Umbilical cord (tissue), 2 donors: ENCODE results near the gene SPATA2L. TPM values are rescaled to one million over a fixed set of nuclear protein-coding genes. Genes with fewer than 3 reads are reported as not detected.
A peak's percentile ranks its signal among the peaks of the same experiment; 100 is the strongest.
"Not testable (repeated sequence)": the region's sequence is repeated elsewhere in the genome, so short reads cannot be mapped to it uniquely, and the experiment has no call there.

Experiments
- DNase-seq: peaks from one replicate; pipeline ENCODE4 v3.0.0-alpha.2; 2015; ENCODE audit warnings: low spot score
- total RNA-seq: library from RNA; depleted of rRNA; stranded (reverse); fragments of >200 nt; gene quantifications from one replicate; pipeline ENCODE4 v1.2.3, GENCODE V29; 2014; ENCODE audit warnings: low replicate concordance; ENCODE audit not compliant: insufficient read depth

Gene SPATA2L
- total RNA-seq, 1 donor from 2014 or later = 12.5 TPM

DNA sequence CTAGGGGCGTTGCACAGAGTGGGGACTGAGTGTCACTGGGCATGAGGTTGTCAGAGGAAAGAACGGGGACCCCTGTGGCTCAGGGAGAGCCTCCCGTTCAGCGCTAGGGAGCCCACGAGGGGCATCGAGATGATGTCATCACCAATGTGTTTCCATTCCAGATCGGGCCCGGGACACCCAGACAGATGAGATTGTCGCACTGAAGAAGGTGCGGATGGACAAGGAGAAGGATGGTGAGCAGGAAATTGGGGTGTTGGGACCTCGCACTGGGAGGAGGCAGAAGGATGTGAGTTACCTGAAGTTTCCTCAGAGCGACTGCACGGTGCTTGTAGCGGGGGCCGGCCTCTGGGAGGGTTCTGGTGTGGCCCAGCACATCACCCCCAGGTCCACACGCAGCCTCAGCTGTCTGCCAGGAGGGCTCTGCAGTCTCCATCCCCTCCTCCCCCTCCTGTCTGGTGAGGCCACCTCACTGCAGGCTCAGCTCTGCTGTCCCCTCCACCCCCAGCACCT lies 11.1 kb downstream of the SPATA2L start:
- DNase-seq = no peak

- DNase-seq = not testable (repeated sequence)
Observed at GRCh38 chr16:89689621-89690020, 11.9 kb downstream of the SPATA2L start.

DNA sequence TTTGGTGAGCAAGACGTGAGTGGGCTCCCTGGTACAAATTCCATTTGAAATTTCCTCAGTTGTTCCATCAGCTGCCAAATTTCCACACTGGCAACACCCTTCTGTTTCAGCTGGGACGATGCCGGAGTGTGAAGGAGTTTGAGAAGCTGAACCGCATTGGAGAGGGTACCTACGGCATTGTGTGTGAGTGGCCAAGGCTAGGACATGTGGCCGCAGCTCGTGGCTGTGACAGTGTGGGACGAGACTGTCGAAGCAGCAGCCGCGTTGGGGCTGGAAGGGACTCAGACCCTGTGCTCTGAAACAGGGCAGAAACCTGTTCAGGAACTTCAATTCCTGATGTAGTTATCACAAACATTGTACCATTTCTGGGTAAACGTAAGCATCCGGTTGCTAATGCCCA lies 12.4 kb downstream of the SPATA2L start:
- DNase-seq = no peak

- no peak for DNase-seq
Observed at GRCh38 chr16:89688395-89688794, 13.1 kb downstream of the SPATA2L start.

DNA sequence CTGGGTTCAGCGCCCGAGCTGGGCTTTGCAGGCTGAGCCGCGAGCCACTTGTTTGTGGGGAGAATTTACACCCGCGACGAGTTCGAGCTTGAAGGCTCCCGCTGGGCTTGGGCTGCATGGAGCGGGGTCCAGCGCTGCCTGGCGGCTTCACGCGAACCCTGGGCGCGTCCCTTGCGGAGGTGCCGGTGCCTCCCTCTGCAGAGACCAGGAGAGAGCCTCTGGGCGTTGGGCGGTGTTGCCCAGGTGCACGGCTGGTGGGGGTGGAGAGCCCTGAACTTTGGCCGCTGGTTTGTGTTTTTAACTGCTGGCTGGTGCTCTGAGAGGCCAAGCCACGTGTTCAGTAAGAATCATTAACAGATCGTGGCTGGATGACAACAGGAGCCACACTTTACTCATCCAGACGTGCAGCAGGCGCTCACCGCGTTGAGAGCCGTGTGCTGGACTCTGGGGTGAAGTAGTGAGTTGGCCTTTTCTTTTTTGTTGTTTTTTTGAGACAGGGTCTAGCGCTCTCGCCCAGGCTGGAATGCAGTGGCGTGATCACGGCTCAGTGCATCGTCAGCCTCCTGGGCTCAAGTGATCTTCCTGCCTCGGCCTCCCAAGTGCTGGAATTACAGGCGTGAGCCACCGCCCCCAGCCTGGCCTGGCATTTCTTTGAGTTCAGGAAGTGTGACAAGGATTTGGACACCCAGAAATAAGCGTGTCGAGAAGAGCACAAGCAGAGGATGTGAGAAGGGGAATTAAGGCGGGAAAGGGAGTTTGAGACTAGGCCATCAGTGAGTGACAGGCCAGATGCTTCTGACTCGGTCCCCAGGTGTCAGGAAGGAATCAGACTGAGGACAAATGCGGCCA lies 14.2 kb downstream of the SPATA2L start:
- peak; percentile 21 for DNase-seq

DNA sequence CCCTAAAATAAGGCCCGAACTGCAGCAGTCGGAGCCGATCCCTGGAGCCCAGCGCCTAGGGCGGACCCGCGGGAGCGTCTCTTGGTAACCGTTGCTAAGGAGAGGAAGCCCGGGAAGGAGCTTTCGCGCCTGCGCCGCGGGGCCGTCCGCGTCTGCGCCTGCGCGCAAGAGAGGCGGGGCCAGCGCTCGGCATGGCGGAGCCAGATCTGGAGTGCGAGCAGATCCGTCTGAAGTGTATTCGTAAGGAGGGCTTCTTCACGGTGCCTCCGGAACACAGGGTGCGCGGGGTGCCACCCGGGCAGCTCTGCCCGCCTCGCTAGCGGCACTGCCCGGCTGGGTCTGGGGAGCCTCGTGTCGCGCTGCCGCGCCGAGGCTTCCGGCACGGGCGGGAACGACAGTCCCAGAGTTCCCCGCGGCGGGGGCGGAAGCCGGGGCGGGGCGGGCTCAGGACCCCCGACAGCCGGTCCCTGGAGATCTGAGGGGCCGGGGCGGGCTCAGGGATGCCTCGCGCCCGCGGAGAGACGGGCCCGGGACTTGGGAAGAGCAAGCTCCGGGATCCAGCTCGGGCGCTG lies 14.9 kb downstream of the SPATA2L start, which contains the start of gene CDK10:
TSS of gene CDK10 (plus strand) at position 170 of the 572 bp plus-strand sequence. CDS start at position 192, 22 bp downstream.
- peak; percentile 93 for DNase-seq

DNA sequence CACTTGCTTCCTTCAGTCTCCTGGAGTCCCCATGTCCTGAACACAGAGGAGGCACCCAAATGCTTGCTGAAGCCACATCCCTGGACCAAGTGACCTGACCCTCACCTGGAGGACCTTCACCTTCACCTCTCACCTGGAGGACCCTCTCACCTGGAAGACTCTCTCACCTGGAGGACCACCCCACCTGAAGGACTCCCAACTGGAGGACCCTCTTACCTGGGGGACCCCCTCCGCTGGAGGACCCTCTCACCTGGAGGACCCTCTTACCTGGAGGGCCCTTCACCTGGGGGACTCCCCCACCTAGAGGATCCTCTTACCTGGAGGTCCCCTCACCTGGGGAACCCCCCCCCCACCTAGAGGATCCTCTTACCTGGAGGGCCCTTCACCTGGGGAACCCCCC lies 15.6 kb downstream of the SPATA2L start:
- no peak for DNase-seq

GRCh38 chr16:89678258-89678657 lies 23.2 kb downstream of the SPATA2L start:
- no peak for DNase-seq

DNA sequence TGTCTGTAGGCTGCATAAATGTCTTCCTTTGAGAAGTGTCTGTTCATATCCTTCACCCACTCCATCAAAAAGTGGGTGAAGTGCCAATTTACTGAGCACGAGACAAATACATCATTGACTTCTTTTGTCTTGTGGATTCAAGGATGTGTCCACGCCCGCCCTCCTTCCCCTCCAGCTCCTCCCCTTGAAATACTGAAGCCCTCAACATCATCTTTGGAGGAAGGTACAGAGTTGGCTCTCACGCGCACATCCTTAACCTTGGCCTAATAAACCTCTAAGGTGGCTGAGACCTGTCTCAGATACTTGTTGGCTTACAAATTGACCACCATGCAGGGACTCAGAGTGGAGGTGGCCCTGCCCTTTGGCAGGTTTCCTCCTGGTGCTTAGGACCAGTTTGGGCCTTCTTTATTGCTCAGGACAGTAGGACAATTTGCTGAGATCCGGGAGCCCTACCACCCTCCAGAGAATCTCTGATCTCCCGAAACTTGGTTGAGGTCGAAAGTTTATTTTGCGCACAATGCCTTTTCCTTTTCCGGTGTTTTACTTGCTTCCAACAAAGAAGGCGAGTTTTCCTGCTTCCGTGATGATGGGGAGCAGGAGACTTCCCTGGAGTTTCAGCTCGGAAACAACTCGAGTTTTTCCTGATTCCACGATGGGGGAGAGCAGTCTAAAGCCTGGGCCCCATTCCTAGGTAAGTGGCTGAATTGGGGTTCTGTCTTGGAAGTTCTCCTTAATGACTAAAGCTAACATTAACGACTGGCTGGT lies 29.1 kb downstream of the SPATA2L start:
- DNase-seq = no peak

- DNase-seq = not testable (repeated sequence)
Observed at GRCh38 chr16:89671565-89671964, 29.9 kb downstream of the SPATA2L start.

- DNase-seq = no peak
Observed at GRCh38 chr16:89670496-89671431, 30.7 kb downstream of the SPATA2L start.

- no peak for DNase-seq
Observed at GRCh38 chr16:89669755-89670154, 31.8 kb downstream of the SPATA2L start.

DNA sequence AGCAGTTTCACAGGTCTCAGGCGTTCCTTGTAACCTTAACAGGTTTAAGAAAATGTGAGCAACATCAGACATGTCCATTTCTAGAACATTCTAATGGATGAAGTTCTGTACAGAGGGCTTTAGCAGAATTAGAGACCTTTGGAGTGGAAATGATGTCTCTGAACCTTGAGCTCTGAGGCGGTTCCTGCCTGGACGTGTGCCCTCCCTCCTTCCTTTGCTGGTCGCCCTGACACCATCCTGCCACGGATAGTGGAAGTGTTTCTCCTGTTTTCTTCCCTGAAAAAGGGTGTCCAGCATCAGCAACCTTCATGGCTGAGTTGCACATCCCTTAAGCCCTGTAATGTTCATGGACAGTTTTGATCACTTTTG lies 32.7 kb downstream of the SPATA2L start:
- no peak for DNase-seq

- no peak for DNase-seq
Observed at GRCh38 chr16:89667633-89668032, 33.9 kb downstream of the SPATA2L start.

- not testable (repeated sequence) for DNase-seq
Observed at GRCh38 chr16:89667000-89667399, 34.5 kb downstream of the SPATA2L start.

- not testable (repeated sequence) for DNase-seq
Observed at GRCh38 chr16:89664238-89664637, 37.3 kb downstream of the SPATA2L start.

- DNase-seq = no peak
Observed at GRCh38 chr16:89661215-89661614, 40.3 kb downstream of the SPATA2L start.

DNA sequence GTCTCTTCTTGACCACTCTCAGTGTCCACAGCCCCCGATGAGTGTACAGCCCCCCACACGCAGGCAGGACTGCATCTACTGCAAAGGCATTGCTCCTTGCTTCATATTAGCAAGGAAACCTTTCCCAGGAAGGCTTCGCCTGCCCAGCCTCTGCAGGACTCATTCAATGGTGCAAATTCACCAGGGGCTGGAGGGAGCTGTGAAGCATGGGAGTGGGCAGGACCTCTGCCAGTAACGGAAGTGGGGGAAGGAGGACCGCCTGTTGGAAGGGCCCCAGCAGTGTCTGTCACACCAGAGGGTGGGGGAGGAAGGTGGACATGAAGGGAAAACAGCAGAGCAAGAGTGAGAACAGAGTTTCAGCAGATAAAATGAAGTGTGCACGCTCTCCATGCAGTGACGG lies 41.4 kb downstream of the SPATA2L start:
- DNase-seq = no peak

DNA sequence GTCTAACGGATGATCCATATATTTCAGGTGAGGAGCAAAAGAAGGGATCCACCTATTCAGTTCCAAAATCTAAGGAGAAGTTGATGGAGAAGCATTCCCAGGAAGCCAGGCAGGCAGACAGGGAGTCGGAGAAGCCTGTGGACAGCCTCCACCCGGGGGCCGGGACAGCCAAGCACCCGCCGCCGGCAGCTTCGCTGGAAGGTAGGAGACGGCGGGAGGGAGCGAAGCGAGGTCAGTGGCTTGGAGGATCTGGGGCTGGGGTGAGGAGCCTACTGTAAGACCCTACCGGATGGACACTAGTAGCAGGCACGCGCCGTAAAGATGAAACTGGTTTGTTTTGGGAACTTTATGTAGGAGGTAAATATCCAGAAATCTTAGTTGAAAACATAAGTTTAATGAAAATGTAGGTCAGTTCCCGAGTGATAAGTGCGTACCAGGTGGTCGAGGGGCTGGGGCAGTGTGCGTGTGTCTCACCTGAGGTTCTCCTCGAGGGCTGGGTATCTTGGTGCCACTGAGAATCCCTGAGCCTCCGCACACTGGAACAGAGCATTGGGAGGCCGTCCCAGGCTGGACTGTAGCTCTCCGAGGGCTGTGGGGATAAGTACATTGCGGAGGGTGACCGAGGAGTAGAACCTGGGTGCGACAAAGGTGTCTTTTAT lies 43.2 kb downstream of the SPATA2L start:
- no peak for DNase-seq

DNA sequence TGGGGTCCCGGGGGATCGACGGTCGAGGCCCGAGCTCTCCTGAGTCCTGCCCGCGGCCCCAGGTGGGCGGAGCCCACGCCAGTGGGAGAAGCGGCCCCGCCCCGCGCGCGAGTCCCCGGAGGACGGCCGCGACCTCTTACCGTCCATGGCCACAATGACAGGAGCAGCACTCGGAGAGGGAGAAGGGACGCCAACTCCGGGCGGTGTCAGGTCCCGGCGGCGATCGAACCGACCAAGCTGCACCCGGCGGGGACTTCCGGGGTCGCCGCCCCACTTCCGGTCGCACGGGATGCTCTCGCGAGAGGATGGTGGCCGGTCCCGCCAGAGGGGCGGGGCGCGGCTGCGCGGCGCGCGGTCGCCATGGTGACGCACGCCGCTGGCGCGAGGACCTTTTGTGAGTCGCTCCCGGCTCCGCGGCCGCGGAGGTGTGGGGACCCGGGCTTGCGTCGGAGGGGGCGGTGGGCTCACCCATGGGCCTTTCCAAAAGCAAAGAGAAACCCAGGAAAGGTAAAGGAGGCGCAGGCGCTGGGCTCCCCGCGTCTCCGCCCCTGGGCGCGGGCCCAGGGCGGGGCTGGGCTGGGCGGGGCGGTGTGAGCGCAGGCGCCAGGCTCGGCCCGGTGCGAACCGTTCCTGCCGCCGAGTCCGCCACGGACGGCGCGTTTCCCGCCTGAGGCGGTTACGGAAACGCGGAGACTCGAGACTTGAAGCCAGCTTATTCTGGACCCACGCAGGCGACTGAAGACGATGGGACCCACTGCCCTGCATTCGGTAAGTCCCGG lies 43.9 kb downstream of the SPATA2L start, which contains the start of the genes CHMP1A and SPATA33:
TSS of gene CHMP1A (minus strand) at position 267 of the 779 bp plus-strand sequence. CDS start at position 147, 120 bp downstream.
TSS of gene SPATA33 (plus strand) at position 395 of the 779 bp plus-strand sequence. CDS start at position 471, 76 bp downstream.
- DNase-seq = peak; percentile 81
